PC-9 (cell line): ENCODE results near the gene UTP25. TPM values are rescaled to one million over a fixed set of nuclear protein-coding genes. Genes with fewer than 3 reads are reported as not detected.

ENCODE experiments used
- BruUV-seq: library from RNA; stranded (reverse); fragments of 400-500 nt; replicated peaks from 2 replicates; lab custom pipeline; 2021; lab: Mats Ljungman, UMichigan
- CTCF ChIA-PET: fragments of 300-600 bp; sonication (Branson Sonifier 250); formaldehyde crosslinking; loops from one replicate; lab custom pipeline; 2022; ENCODE audit warnings: antibody characterized with exemption; lab: Charles Lee
- POLR2A ChIA-PET: fragments of 300-600 bp; sonication (Branson Sonifier 250); formaldehyde crosslinking; loops from one replicate; lab custom pipeline; 2022; ENCODE audit warnings: antibody characterized with exemption; ENCODE audit not compliant: unreplicated experiment; lab: Charles Lee
- DNase-seq, 2 experiments: peaks; one replicate each; pipeline versions ENCODE4 v3.0.0 to v3.0.0-alpha.2; 2015 to 2022; ENCODE audit warnings: mixed read lengths in 1 of 2
- H2AFZ ChIP-seq: fragments of 200-600 bp; sonication (generic); 2 replicates; pipeline ENCODE4 v1.8.1; 2017; ENCODE audit warnings: antibody characterized with exemption
- H3F3A ChIP-seq: fragments of 200-600 bp; sonication (generic); 2 replicates; pipeline ENCODE4 v1.8.1; 2017; ENCODE audit warnings: antibody characterized with exemption, mild to moderate bottlenecking, low read depth; ENCODE audit not compliant: insufficient read depth
- H3K27ac ChIP-seq: fragments of 200-600 bp; sonication (generic); 2 replicates; pipeline ENCODE4 v1.6.1; 2016; ENCODE audit warnings: mixed run types
- H3K27me3 ChIP-seq: fragments of 200-600 bp; sonication (generic); 2 replicates; pipeline ENCODE4 v1.6.1; 2016; ENCODE audit warnings: low read depth, mixed run types; ENCODE audit not compliant: insufficient read depth
- H3K36me3 ChIP-seq: fragments of 200-600 bp; sonication (generic); 2 replicates; pipeline ENCODE4 v1.6.1; 2016; ENCODE audit warnings: low read depth, mixed run types
- H3K4me1 ChIP-seq: fragments of 200-600 bp; sonication (generic); replicated peaks from 2 replicates; pipeline ENCODE4 v1.6.1; 2016; ENCODE audit warnings: mixed run types; ENCODE audit not compliant: insufficient read depth
- H3K4me2 ChIP-seq: fragments of 200-600 bp; sonication (generic); 2 replicates; pipeline ENCODE4 v1.6.1; 2017; ENCODE audit warnings: mixed run types
- H3K4me3 ChIP-seq: fragments of 200-600 bp; sonication (generic); 2 replicates; pipeline ENCODE4 v1.6.1; 2016; ENCODE audit warnings: mixed run types
- H3K79me2 ChIP-seq: fragments of 200-600 bp; sonication (generic); 2 replicates; pipeline ENCODE4 v1.6.1; 2017; ENCODE audit warnings: low read depth, mixed run types
- H3K9me2 ChIP-seq: fragments of 200-600 bp; sonication (generic); 2 replicates; pipeline ENCODE4 v1.8.1; 2017; ENCODE audit warnings: mild to moderate bottlenecking; ENCODE audit not compliant: insufficient read depth
- H3K9me3 ChIP-seq: fragments of 200-600 bp; sonication (generic); 2 replicates; pipeline ENCODE4 v1.8.1; 2016; ENCODE audit warnings: low read depth; ENCODE audit not compliant: insufficient read depth
- H4K20me1 ChIP-seq: fragments of 200-600 bp; sonication (generic); 2 replicates; pipeline ENCODE4 v1.8.1; 2017; ENCODE audit not compliant: insufficient read depth
- CTCF ChIP-seq: fragments of 200-600 bp; sonication (generic); conservative IDR thresholded peaks from 2 replicates; pipeline ENCODE4 v1.6.1; 2017; ENCODE audit warnings: mixed run types, antibody characterized with exemption, mild to moderate bottlenecking, moderate library complexity
- EZH2 ChIP-seq: fragments of 200-600 bp; sonication (generic); IDR thresholded peaks from 2 replicates; pipeline ENCODE4 v1.8.0; 2017; ENCODE audit warnings: antibody characterized with exemption, low read depth
- intact Hi-C: fragments of 100-400 bp; cut with micrococcal nuclease; formaldehyde crosslinking; loops from one replicate; pipeline ENCODE4 v1.10.0; 2022; ENCODE audit not compliant: unreplicated experiment
- total RNA-seq: library from RNA; stranded (reverse); gene quantifications from 2 replicates; pipeline ENCODE4 v1.2.3, GENCODE V29; 2021

The UTP25 gene
- total RNA-seq, 1 experiment from 2014 or later: 9.3 TPM

GRCh38 chr1:209870151-209870831, 42.5 kb downstream of the UTP25 start:
- Histone ChIP-seq H3K27me3 (no peaks in the 10 kb centered on the region), H3K79me2 (no peaks in the 10 kb centered on the region), H3K27ac (no peak overlapping the region), H3F3A (peaks cover 17% of the 10 kb centered on the region; the same call in 1 of the 2 replicates), H3K36me3 (no peaks in the 10 kb centered on the region), H3K9me2 (no peaks in the 10 kb centered on the region), H3K4me1 (peaks cover 21% of the 10 kb centered on the region), H3K4me3 (no peak overlapping the region), H3K9me3 (no peaks in the 10 kb centered on the region), H3K4me2 (no peak overlapping the region), H4K20me1 (no peaks in the 10 kb centered on the region), H2AFZ (no peak overlapping the region)
- CTCF ChIA-PET: no interaction called here
- TF ChIP-seq EZH2 (no peak), CTCF (no peak)
- POLR2A ChIA-PET: no interaction called here
- intact Hi-C loops: no loop called here
- DNase-seq: no peak
- BruUV-seq: no TSS peak

GRCh38 chr1:209871006-209871405, 43.2 kb downstream of the UTP25 start:
- H3K27me3 ChIP-seq: no peaks in the 10 kb centered on the region
- no peak for DNase-seq
- H3K9me3 ChIP-seq: no peaks in the 10 kb centered on the region
- ChIA-PET POLR2A (interaction anchor here (0.6 kb wide), 1 partner anchor 65 kb away, joined by 3 read pairs; the partner anchor contains the start of gene IRF6), CTCF (interaction anchor here (0.8 kb wide), 1 partner anchor 20 kb away, joined by 3 read pairs; no protein-coding TSS in a partner anchor)
- no peaks in the 10 kb centered on the region for H4K20me1 ChIP-seq
- peaks cover 17% of the 10 kb centered on the region; the same call in 1 of the 2 replicates for H3F3A ChIP-seq
- H3K27ac ChIP-seq: no peak overlapping the region
- BruUV-seq: no TSS peak
- H3K4me2 ChIP-seq: no peak overlapping the region
- H3K36me3 ChIP-seq: no peaks in the 10 kb centered on the region
- TF ChIP-seq CTCF: no peak
- no peak for TF ChIP-seq EZH2
- H3K79me2 ChIP-seq: no peaks in the 10 kb centered on the region
- no peak overlapping the region for H2AFZ ChIP-seq
- H3K9me2 ChIP-seq: no peaks in the 10 kb centered on the region
- H3K4me3 ChIP-seq: no peak overlapping the region
- peaks cover 21% of the 10 kb centered on the region for H3K4me1 ChIP-seq
- intact Hi-C loops: no loop called here

- Histone ChIP-seq H4K20me1 (no peaks in the 10 kb centered on the region), H3K4me1 (peaks cover 21% of the 10 kb centered on the region), H3K4me2 (no peak overlapping the region), H3K36me3 (no peaks in the 10 kb centered on the region), H3K27ac (no peak overlapping the region), H2AFZ (no peak overlapping the region), H3K79me2 (no peaks in the 10 kb centered on the region), H3F3A (peaks cover 17% of the 10 kb centered on the region; the same call in 1 of the 2 replicates), H3K9me2 (no peaks in the 10 kb centered on the region), H3K9me3 (no peaks in the 10 kb centered on the region), H3K27me3 (no peaks in the 10 kb centered on the region), H3K4me3 (no peak overlapping the region)
- POLR2A ChIA-PET: interaction anchor here (0.6 kb wide), 1 partner anchor 66 kb away, joined by 3 read pairs; the partner anchor contains the start of gene IRF6
- CTCF ChIA-PET: interaction anchor here (0.8 kb wide), 1 partner anchor 21 kb away, joined by 3 read pairs; no protein-coding TSS in a partner anchor
- no peak for DNase-seq
- no TSS peak for BruUV-seq
- no peak for TF ChIP-seq CTCF
- TF ChIP-seq EZH2: no peak
- intact Hi-C loops: no loop called here
These were observed 43.7 kb downstream of the UTP25 start for GRCh38 chr1:209871430-209871829.
